ENCODE data around the gene HDAC4.

The HDAC4 gene

DNA sequence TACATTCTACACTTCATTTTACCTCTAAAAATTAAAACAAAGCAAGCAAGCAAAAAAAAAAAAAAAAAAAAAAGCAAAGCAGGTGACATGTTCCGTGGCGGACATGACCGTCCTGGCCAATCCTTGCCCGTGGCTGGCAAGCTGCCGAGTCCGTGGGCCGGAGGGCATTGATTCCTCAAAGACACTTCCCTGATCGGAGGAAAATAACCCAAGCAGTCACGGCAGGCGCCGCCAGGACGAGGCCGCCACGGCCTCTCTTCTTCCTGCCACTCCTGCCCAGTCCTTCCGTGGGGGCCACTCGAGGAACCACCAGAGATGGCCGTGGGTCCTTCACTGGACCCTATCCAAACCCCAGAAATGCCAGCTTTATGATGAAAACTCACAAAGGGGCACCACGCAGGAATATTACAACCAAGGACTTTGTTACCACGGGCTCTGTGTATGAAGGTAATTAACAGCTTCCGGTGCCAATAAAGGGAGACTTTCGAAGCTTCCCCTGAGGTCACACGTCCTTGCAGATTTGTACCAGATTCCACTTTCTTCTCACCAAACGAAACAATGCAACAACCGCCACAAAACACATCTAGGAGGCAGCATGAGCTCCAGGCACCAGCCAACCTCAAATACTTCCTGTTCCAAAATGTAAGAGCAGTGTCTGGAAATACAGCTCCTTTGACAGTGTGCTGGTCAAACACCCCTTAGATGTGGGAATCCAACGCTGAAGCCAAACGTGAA, 170.3 kb downstream of the HDAC4 start:
- Histone ChIP-seq H3K9me3 (ENCODE audit: control insufficient read depth, insufficient read depth, low read depth, low read length) (no peaks in the 10 kb centered on the region), H3K4me1 (ENCODE audit: control insufficient read depth, insufficient read depth, low read length) (peaks cover 3% of the 10 kb centered on the region; the same call in 1 of the 2 replicates), H3K27ac (ENCODE audit: extremely low read depth, low read depth, low read length) (no peak overlapping the region), H3K36me3 (ENCODE audit: control insufficient read depth in 2 of 2, insufficient read depth in 1 of 2, low read length in 2 of 2) (no peaks in the 10 kb centered on the region), H3K4me3 (ENCODE audit: low read depth, low read length) (no peak overlapping the region)
- CTCF ChIA-PET, result interaction anchor here (0.6 kb wide), 1 partner anchor 13 kb away, joined by 3 read pairs; no protein-coding TSS in a partner anchor
- no peak for TF ChIP-seq HOXA7 (CRISPR knock-in tag; IDR thresholded peaks at IDR 0.05; ENCODE audit: borderline replicate concordance)
- TF ChIP-seq ZNF626 (tag by site-specific recombination; IDR thresholded peaks at IDR 0.05), result no peak
- POLR2A ChIA-PET, result no interaction called here

DNA sequence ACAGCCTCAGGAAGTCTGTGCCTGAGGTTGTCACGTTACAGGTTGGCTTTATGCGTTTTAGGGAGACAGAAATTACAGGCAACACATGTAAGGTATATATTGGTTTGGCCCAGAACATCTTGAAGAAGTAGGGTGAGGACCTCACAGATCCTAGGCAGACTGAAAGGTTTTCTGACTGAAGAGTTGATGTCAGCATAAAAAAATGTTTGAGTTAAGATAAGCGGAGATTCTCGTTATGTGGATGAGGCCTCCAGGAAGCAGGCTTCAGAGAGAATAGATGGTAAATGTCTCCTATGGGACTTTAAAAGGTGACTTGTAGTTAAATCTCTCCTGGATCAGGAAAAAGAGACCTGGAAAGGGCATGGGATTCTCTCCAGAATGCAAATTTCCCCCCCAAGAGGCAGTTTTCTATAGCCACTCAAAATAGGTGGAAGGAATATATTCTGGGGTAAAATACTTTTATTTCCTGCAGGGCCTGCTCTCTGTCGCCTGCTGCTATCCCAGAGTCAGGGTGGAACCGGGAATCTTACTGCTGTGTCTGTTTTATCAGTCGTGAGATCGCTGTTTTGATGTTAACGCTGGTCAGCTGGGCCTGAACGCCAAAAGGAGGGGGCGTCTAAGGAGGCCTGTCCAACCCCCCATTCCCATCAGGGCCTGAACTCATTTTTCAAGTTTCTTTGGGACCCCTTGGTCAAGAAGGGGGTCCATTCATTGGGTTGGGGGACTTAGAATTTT, 171.1 kb downstream of the HDAC4 start:
- POLR2A ChIA-PET, result no interaction called here
- no peak overlapping the region for H3K4me3 ChIP-seq (ENCODE audit: low read depth, low read length)

DNA sequence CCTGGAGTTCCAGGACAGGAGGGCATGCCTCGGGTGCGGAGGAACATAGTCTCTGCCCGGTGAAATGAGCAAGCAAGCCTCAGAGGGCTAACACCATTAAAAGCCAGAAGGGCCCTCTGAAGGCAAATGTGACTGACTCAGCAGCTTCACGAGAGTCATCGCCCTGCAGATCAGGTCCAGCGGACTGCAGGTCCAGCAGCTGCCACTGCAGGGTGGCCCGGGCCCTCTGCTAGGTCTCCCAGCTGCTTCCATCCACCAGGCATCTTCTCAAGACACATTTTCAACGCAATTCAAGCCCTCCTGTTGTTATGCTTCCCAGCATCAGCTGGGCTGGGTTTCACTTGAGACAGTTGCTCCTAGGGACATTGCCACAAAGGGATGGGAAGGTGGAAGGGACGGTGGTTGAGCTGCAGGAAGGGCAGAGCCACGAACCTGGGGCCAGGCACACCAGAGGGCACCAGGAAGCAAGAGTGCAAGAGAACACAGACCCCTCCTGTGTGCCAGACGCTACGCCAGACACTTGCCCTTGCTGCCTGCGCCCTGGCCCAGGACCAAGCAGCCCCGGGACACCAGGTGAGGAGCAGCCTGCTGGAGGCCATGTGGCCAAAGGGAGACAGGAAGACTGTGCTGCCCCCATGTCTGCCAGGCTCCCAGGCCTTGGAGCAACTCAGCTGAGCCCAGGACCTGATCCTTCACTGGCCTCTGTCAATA, 173.0 kb downstream of the HDAC4 start:
- Histone ChIP-seq H3K4me1 (ENCODE audit: control insufficient read depth, insufficient read depth, low read length) (peaks cover 3% of the 10 kb centered on the region; the same call in 1 of the 2 replicates), H3K27ac (ENCODE audit: extremely low read depth, low read depth, low read length) (no peak overlapping the region), H3K9me3 (ENCODE audit: control insufficient read depth, insufficient read depth, low read depth, low read length) (no peaks in the 10 kb centered on the region), H3K4me3 (ENCODE audit: low read depth, low read length) (no peak overlapping the region), H3K36me3 (ENCODE audit: control insufficient read depth in 2 of 2, insufficient read depth in 1 of 2, low read length in 2 of 2) (no peaks in the 10 kb centered on the region)
- TF ChIP-seq ZBTB20 (tag by site-specific recombination; IDR thresholded peaks at IDR 0.05) (no peak), GLIS2 (tag by site-specific recombination; IDR thresholded peaks at IDR 0.05) (no peak), ZIC2 (tag by site-specific recombination; IDR thresholded peaks at IDR 0.05) (peak; percentile 51)
- POLR2A ChIA-PET, result no interaction called here
- CTCF ChIA-PET, result no interaction called here

More for the DNA sequence above, 171.1 kb downstream of the HDAC4 start:
- Histone ChIP-seq H3K9me3 (ENCODE audit: control insufficient read depth, insufficient read depth, low read depth, low read length) (no peaks in the 10 kb centered on the region), H3K36me3 (ENCODE audit: control insufficient read depth in 2 of 2, insufficient read depth in 1 of 2, low read length in 2 of 2) (no peaks in the 10 kb centered on the region), H3K4me1 (ENCODE audit: control insufficient read depth, insufficient read depth, low read length) (peaks cover 3% of the 10 kb centered on the region; the same call in 1 of the 2 replicates), H3K27ac (ENCODE audit: extremely low read depth, low read depth, low read length) (no peak overlapping the region)
- no peak for TF ChIP-seq SALL2 (tag by site-specific recombination; IDR thresholded peaks at IDR 0.05; ENCODE audit: borderline replicate concordance)
- TF ChIP-seq GLIS1 (tag by site-specific recombination; IDR thresholded peaks at IDR 0.05), result peak; percentile 18
- CTCF ChIA-PET, result interaction anchor here (0.6 kb wide), 1 partner anchor 14 kb away, joined by 3 read pairs; no protein-coding TSS in a partner anchor

DNA sequence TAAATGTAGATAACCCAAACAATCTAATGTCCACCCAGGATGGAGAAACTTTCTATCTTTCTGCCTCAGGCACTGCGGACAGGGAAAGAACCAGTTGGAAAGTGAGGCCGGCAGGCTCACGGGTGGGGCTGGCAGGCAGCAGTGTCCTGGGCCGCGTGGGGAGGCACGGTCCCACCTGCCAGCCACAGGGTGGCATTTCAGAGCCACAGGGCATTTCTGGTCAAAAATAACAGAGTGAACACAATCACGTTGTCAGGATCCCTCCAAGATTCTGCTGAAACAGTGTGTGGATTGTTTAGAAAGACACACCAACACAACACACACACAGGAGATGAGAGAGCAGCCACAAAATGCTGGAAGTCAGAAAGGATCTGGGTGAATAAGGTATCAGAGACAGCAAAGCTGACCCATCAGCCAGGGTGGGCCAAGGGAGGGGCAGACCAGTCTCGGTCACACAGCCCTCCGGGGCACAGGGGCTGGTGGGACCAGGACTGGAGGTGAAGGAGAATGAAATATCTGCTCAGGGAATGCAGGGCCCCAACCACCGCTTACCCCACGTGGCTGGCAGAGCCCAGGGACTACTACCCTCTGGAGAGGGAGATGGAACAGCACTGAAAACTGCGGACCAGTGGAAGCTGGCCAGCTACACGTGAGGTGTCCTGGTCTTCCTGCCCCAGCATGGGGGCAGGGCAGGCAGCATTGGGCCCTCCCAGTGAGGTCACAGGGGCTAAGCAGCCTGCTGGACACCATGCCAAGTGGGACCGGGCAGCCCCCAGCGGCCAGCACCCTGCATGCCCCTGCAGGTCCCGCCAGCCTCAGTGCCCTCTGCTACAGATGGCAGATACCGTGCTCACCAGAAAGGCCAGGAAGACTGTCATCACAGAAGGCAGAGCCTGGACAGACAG, 173.9 kb downstream of the HDAC4 start:
- ChIA-PET CTCF (no interaction called here), POLR2A (interaction anchor here (0.8 kb wide), 1 partner anchor 174 kb away, joined by 3 read pairs; the partner anchor contains the start of gene HDAC4)
- H3K27ac ChIP-seq (ENCODE audit: extremely low read depth, low read depth, low read length), result no peak overlapping the region
- H3K36me3 ChIP-seq (ENCODE audit: control insufficient read depth in 2 of 2, insufficient read depth in 1 of 2, low read length in 2 of 2), result no peaks in the 10 kb centered on the region
- no peaks in the 10 kb centered on the region for H3K9me3 ChIP-seq (ENCODE audit: control insufficient read depth, insufficient read depth, low read depth, low read length)
- no peak overlapping the region for H3K4me3 ChIP-seq (ENCODE audit: low read depth, low read length)
- H3K4me1 ChIP-seq (ENCODE audit: control insufficient read depth, insufficient read depth, low read length), result peaks cover 3% of the 10 kb centered on the region; the same call in 1 of the 2 replicates
- no peak for TF ChIP-seq ZNF292 (tag by site-specific recombination; IDR thresholded peaks at IDR 0.05; ENCODE audit: borderline replicate concordance, low read depth)
- no peak for TF ChIP-seq ZBTB7A (tag by site-specific recombination; IDR thresholded peaks at IDR 0.05; ENCODE audit: low read depth)
- TF ChIP-seq KLF8 (tag by site-specific recombination; IDR thresholded peaks at IDR 0.05), result no peak
- TF ChIP-seq ZNF837 (tag by site-specific recombination; IDR thresholded peaks at IDR 0.05), result no peak
- no peak for TF ChIP-seq ZNF169 (tag by site-specific recombination; IDR thresholded peaks at IDR 0.05)
- TF ChIP-seq, protein P1, sequence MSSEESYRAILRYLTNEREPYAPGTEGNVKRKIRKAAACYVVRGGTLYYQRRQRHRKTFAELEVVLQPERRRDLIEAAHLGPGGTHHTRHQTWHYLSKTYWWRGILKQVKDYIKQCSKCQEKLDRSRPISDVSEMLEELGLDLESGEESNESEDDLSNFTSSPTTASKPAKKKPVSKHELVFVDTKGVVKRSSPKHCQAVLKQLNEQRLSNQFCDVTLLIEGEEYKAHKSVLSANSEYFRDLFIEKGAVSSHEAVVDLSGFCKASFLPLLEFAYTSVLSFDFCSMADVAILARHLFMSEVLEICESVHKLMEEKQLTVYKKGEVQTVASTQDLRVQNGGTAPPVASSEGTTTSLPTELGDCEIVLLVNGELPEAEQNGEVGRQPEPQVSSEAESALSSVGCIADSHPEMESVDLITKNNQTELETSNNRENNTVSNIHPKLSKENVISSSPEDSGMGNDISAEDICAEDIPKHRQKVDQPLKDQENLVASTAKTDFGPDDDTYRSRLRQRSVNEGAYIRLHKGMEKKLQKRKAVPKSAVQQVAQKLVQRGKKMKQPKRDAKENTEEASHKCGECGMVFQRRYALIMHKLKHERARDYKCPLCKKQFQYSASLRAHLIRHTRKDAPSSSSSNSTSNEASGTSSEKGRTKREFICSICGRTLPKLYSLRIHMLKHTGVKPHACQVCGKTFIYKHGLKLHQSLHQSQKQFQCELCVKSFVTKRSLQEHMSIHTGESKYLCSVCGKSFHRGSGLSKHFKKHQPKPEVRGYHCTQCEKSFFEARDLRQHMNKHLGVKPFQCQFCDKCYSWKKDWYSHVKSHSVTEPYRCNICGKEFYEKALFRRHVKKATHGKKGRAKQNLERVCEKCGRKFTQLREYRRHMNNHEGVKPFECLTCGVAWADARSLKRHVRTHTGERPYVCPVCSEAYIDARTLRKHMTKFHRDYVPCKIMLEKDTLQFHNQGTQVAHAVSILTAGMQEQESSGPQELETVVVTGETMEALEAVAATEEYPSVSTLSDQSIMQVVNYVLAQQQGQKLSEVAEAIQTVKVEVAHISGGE (tag by site-specific recombination; conservative IDR thresholded peaks at IDR 0.05; ENCODE audit: low read depth), result no peak
- TF ChIP-seq FEZF1 (tag by site-specific recombination; IDR thresholded peaks at IDR 0.05), result no peak
- no peak for TF ChIP-seq ZNF174 (tag by site-specific recombination; IDR thresholded peaks at IDR 0.05)
- no peak for TF ChIP-seq YY2 (tag by site-specific recombination; IDR thresholded peaks at IDR 0.05)
- TF ChIP-seq, protein P2, sequence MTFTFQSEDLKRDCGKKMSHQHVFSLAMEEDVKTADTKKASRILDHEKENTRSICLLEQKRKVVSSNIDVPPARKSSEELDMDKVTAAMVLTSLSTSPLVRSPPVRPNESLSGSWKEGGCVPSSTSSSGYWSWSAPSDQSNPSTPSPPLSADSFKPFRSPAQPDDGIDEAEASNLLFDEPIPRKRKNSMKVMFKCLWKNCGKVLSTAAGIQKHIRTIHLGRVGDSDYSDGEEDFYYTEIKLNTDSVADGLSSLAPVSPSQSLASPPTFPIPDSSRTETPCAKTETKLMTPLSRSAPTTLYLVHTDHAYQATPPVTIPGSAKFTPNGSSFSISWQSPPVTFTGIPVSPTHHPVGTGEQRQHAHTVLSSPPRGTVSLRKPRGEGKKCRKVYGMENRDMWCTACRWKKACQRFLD (tag by site-specific recombination; IDR thresholded peaks at IDR 0.05), result no peak
